HG02943 (cell line): ENCODE measurements around the gene DES.

Experiments used
- ATAC-seq: cut with Tn5 transposase; IDR thresholded peaks from one replicate; pipeline ENCODE4 v1.9.1; 2021; ENCODE audit warnings: mild to moderate bottlenecking, low read depth, moderate library complexity; ENCODE audit not compliant: unreplicated experiment

Gene DES

DNA sequence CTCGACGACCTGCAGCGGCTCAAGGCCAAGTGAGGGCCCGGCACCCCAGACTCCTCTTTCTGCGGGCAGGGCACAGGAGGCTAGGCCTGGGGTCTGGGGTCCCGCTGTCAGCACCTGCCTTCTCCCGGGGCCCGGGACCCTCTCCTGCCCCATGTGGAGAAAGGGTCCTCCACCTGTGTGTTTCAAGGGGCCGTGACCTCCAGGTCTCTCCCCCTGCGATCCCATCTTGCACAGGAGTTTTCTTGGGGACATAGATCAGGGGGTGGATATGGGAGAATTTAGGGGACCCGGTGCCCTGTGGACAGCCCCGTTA is 791 bp downstream of the DES start:
- ATAC-seq, result no peak

DNA sequence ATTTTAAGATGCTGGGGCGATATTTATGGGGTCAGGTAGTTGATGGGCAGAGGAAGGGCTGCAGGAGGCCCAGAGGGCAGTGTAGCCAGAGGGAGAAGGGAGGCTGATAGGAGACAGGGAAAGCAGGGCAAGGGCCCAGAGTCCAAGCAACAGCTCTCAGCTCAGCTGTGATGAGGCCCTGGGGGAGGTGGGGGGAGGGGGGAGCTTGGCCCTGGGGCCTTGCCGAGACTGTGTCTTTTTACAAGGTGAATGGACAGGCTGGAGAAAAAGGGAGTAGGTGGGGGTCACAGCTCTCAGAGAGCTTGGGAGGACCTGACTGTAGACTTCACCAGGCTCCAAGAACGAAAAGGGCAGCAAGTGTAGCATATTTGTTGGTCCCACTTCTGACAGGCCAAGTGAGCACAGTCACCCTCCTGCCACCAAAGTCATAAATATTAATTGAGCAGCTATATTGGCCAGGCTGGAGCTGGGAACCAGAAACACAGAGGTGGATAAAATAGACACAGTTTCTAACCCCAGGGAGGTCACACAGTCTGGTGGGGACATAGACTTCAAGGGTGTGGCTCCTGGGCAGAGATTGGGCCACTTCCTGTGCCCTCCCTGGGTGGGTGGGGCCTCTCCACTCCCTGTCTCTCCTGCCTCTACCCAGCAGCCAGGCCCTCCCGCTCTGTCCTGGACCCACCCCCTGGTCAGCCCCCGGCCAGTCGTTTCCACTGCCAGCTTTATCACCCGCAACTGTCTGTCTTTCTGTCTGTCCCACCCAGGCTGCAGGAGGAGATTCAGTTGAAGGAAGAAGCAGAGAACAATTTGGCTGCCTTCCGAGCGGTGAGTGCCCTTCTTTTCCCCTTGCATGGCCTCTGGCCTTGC is 1.4 kb downstream of the DES start:
- no peak for ATAC-seq

DNA sequence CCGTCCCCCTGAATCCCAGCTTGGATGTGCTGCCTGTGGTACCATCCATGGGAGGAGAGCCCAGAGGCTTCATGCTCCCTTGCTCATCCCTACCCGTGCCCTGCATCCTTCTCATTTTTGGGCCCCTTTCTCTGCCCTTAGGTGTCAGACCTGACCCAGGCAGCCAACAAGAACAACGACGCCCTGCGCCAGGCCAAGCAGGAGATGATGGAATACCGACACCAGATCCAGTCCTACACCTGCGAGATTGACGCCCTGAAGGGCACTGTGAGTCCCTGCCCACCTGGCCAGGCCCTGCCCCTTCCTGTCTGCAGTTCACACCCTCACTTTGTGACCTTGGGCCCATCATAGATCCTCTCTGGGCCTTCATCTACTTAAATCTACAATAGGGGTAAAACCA is 2.5 kb downstream of the DES start:
- no peak for ATAC-seq

DNA sequence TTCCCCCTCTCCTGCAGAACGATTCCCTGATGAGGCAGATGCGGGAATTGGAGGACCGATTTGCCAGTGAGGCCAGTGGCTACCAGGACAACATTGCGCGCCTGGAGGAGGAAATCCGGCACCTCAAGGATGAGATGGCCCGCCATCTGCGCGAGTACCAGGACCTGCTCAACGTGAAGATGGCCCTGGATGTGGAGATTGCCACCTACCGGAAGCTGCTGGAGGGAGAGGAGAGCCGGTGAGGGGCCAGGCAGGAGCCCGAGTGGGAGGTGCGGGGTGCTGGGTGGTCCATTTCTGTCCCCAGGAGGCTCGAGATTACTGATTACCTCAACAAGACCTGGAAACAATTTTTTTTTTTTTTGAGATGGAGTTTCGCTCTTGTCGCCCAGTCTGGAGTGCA is 3.1 kb downstream of the DES start:
- no peak for ATAC-seq

DNA sequence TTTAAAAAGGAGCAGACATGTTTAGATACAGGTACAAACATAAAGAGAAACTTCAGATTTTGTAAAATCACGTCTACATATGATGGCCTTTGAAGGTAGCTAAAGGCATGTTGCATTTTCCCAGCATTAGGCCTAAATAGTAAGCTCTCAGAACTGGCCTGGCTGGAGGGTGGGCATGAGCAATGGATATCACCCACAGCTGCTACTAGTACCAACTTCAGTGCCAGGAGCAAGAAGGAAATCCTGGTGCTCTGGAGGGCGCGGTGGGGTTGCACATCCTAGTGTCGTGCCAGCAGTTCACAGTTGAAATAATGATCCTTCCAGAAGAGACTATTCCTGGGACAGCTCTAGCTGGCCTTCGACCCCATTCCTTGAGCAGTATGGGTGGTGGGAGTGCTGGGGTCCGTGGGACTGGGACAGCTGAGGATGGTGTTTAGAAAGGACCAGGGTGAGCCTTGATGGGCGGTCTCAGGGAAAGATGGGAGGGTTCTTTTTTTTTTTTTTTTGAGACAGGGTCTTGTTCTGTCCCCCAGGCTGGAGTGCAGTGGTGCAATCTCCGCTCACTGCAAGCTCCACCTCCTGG is 4.9 kb downstream of the DES start:
- ATAC-seq, result no peak

DNA sequence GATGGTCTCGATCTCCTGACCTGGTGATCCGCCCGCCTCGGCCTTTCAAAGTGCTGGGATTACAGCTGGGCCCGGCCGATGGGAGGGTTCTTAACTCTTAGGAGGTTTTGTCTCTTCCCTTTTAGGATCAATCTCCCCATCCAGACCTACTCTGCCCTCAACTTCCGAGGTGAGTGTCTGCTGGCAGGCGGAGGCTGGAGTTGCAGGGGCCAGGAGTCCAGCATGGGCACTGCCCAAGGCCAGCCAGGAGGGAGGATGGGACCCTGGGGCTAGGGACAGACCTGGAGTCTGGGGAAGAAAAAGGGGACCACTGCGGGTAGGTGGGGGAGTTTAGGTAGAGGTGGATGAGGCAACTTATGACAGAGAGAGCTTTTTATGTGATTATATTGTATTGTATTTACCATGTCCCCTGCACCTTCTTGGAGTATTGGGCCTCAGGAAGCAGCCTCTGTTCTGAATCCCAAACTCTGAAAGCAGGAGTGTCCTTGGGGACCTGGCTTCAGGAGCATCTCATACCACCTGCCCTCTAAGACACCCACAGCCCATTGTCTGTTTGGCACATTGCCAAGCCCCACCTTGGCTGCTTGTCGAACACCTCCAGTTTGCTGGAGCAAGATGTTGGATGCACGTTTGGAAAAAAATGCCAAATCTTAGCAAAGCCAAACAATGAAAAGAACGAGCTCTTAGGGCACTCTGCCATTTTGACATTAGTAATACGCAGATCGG is 5.6 kb downstream of the DES start:
- ATAC-seq, result no peak

DNA sequence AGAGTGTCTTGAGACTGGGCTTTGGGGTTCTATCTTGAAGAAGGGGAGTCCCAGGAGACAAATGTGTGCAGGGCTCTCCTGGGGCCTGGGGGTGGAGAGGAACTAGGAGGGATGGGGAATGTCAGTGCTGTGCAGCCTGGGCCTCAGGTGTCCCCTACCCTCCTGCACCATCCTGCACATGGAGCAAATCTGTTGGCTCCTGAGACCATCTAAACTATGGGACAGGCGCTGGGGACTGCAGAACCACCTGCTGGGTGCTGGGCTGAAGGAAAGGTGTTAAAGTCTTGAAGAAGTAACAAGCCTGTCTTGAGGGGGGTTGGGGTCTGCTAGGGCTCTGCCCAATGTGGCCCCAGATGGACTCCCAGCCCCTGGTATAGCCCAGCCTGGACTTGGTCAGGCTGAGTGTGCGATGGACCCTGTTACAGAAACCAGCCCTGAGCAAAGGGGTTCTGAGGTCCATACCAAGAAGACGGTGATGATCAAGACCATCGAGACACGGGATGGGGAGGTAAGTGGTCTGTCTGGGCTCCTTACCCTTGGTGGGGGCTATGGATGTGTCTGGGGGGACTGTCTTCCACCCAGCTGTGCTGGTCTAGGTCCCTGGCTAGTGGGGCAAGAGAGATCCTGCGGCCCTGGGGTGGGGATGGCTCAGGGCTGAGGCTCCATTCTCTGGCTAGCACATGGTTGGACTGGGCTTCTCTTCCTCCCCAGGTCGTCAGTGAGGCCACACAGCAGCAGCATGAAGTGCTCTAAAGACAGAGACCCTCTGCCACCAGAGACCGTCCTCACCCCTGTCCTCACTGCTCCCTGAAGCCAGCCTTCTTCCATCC is 7.3 kb downstream of the DES start:
- no peak for ATAC-seq

DNA sequence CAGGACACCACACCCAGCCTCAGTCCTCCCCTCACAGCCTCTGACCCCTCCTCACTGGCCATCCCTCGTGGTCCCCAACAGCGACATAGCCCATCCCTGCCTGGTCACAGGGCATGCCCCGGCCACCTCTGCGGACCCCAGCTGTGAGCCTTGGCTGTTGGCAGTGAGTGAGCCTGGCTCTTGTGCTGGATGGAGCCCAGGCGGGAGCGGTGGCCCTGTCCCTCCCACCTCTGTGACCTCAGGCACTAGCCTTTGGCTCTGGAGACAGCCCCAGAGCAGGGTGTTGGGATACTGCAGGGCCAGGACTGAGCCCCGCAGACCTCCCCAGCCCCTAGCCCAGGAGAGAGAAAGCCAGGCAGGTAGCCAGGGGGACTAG is 7.9 kb downstream of the DES start:
- ATAC-seq, result no peak

DNA sequence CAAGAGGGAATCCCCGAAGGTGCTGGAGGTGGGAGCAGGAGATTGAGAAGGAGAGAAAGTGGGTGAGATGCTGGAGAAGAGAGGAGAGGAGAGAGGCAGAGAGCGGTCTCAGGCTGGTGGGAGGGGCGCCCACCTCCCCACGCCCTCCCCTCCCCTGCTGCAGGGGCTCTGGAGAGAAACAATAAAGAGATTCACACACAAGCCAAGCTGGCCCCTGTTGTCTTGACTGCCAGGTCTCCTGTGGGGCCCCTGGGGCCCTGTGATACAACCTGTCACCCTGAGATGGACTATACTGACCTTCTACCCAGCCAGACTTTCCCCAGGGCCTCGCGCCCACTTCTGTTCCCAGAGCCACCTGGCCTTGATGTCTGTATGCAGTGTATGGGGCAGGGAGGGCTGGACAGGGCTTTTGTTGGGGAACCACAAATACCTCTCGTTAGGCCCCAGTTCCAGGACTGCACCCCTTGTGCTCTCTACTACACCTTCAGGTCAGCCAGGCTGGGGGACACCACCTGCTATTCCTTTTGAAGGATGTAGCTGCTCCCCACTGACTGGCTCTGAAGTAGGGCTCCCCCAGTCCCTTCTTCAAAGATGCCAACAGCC is 8.5 kb downstream of the DES start:
- ATAC-seq, result no peak

DNA sequence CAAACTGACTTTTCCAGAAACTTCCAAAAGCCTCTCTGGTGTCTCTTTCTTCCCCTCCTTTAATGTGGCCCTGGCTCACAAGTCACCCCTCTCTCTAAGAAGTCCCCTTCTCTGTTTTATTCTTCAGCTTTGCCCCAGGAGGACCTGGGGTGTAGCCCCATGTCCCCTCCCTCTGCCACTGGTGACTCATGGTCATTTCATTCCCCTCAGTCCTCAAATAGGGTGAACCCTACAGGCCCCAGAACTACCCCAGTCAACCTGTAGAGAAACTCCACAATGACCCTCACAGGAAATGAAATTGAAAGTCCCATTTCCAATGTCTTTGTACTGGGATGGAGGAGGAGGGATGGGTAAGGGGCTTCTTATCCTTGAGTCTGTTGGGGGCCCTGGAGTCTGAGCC is 10.3 kb downstream of the DES start:
- ATAC-seq, result no peak

DNA sequence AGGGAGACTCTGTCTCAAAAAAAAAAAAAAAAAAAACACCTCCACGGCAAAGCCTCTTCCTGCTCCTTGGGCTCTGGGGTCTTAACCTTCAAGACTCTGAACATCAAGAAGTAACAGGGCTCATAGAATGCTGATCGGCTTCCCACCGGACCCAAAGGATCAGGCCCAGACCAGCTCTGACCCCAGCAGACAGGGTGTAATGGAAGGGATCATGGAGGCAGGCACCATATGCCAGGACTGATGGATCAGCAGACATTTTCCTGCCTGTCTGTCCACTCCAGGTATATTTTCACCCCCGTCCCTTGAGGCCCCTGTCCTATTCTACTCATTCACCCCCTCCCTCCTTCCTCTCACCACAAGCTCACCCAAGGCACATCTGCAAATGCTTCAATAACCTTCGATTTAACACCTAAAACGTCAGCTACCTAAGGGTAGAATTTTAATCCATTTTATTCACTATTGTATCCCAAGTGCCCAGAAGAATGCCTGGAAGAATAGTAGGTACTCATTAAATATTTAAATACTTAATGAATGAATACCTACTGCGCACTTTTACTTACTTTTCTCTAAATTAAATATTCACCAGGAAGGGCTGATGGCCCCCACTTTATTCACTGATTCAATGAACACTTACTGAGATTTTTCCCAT is 11.9 kb downstream of the DES start:
- no peak for ATAC-seq

DNA sequence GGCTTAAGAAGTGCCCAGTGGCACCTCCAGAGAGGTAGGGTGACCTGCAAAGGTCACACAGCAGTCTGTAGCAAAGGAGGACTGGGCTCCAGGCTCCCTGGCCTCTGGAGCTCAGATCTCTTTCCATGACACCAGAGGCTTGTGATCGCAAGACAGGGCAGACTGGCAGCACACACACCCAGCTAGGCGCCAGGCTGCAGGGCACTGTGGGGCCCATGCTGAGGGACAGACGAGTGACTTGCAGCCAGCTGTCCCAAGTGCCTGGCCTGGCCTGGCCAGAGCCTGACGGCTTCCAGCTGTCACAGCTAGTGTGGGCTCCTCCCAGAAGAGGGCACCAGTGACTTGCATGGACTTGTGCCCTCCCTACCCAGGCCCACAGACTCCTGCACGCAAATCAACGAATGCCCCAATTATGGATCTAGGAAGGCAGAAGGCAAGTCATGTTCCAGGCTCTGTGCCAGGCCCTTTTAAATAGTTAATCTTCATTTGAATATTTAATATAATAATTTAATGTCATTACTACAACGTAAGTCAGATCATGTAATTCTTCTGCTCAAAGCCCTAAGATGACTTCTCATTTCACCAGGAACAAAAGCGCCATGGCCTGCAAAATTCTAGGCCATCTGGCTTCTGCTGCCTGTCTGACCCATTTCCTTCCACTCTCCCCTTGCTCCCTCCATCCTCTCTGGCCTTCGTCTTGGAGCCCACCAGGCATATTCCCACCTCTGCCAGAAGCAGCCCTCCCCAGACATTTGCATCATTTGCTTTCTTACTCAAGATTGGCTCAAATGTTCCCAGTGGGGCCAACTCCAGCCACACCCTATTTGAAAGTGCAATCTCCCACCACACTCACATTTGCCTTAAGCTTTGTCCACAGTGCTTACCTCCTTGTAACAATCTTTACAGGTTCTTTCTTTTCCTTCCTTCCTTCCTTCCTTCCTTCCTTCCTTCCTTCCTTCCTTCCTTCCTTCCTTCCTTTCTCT is 12.7 kb downstream of the DES start:
- no peak for ATAC-seq

DNA sequence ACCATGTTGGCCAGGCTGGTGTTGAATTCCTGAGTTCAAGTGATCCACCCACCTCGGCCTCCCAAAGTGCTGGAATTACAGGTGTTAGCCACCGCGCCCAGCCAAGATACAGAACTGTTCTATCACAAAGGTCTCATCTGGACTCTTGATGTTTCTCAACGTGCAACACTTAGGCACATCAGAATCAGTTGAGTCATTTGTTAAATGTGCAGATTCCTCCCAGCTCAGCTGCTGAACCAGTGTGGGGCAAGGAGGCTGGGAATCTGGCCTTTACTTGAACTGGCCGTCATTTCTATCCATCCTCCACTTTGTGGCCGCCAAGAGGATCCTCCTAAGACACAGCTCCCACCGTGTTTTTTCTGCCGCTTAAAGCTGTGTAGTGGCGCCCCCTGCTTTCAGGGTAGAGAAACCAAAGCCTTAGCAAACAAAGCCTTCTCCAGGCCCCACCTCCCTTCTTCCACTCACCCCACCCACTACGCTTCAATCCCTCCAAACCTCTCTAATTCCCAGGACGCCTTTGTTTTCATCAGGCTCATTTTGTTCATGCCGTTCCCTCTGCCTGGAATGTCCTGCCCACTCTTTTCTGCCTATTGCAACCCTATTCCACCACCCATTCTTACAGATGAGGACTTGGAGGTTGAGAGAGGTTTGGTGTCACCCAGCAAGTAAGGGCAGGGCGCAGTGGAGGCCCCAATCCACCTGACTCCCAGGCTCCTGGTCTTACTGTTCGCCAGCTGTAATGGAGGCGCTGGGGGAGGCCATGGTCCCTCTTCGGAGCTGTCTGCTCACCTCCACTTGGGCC is 15.7 kb downstream of the DES start:
- ATAC-seq, result no peak

DNA sequence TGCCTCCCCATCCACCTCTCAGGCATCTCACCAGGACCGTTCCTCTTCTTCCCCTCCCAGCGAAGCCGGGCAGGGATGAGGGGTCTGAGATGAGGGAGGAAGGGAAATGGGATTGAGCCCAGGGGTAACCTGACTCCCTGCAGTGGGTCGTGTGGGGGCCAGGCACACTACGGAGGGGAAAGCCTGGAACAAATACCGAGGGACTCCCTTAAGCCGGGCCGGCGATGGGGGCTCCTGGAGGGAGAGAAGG is 16.2 kb downstream of the DES start:
- no peak for ATAC-seq

DNA sequence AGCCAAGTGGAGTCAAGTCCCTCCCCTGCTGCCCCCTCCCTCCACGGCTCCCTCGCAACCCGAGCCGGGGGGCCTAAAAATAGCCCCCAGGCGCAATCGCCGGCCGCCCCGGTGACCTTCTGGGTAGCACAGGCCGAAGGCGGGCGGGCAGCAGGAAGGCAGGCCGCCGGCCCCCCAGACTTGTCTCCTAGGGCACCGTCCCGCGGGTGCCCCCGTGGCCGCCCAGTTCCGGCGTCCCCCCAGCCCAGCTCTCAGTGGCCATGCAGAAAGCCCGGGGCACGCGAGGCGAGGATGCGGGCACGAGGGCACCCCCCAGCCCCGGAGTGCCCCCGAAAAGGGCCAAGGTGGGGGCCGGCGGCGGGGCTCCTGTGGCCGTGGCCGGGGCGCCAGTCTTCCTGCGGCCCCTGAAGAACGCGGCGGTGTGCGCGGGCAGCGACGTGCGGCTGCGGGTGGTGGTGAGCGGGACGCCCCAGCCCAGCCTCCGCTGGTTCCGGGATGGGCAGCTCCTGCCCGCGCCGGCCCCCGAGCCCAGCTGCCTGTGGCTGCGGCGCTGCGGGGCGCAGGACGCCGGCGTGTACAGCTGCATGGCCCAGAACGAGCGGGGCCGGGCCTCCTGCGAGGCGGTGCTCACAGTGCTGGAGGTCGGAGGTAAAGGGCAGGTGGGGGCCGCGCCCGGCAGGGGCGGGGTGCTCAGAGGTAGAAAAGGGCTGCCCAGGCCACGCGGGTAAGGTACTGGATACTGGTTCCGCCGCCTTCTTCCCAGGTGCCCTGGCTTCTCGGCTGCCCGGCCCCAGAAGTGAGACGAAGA is 16.7 kb downstream of the DES start, which contains the start of gene SPEG:
Gene SPEG (plus strand): TSS at position 126 of the 808 bp plus-strand sequence. CDS start 135 bp downstream, at position 261.
- ATAC-seq, result no peak

DNA sequence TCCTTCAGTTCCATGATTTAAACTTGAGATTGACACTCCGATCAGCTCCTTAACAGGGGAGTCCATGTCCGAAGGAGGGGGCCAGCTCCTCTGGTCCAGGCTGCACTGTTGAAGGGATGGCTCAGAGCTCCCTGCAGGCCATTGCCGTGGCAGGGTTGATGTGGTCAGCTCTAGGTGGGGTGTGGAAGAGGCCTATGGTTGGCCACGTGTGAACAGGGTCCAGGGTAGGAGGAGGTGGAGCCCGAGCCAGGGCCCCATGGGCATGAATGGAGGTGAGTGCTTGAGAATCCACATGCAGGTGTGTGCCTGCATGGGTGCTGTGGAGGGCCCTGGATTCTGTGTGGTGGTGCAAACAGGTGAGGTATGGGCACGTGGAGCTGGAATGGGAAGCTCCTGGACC is 17.5 kb downstream of the DES start:
- no peak for ATAC-seq

DNA sequence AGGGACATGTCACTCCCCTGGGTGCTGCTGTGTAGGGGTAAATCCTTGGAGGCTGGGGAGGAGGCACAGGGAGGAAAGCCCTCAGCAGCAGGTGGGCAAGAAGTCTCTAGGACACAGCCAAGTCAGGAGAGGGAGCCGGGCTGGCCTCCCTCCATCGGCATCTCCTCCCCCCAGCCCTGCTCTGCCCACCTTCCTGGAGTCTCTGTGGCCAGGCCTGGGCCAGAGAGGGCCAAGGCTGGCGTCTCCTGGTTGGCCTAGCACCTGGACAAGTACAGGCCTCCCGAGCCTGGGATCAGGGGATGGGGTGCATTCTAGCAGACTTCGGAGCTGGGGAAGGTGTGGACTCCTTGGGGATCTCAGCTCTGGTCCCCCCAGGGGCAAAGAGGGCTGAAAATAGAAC is 18.3 kb downstream of the DES start:
- no peak for ATAC-seq

DNA sequence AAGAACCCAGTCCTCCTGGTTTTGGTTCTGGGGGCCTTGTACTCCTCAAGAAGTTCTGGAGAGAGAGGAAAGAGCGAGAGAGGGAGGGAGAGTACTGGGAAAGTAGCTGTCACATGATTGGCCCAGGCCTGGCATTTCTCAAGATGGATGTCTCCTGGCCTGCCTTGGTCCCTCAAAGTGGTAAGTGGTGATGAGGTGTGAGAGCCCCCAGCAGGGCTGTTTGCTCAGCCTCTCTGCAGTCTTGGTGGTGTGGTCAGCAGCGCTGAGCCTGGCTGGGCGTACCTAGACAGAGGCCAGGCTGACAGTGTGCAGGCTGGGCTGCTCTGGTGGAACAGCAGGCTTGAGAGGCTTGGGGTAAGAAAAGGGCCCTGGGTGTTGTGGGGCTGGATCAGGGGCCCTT is 19.0 kb downstream of the DES start:
- no peak for ATAC-seq
